HL-60 (cell line): Measurements from ENCODE around the gene ZNF865.

Experiments used
- DNase-seq, 2 experiments: peaks; one replicate each; pipeline ENCODE4 v3.0.0-alpha.2; 2010 to 2020; ENCODE audit warnings: low read depth in 1 of 2, low spot score in 1 of 2
- H3K27ac ChIP-seq: fragments of 250-450 bp; sonication (Bioruptor Pico); replicated peaks from 2 replicates; pipeline ENCODE4 v1.5.1; 2020; ENCODE audit warnings: mild to moderate bottlenecking, moderate library complexity
- H3K27me3 ChIP-seq: fragments of 250-450 bp; sonication (Bioruptor Pico); 2 replicates; pipeline ENCODE4 v1.5.1; 2021; ENCODE audit warnings: mild to moderate bottlenecking, moderate library complexity; ENCODE audit not compliant: insufficient read depth, poor library complexity, severe bottlenecking
- H3K4me3 ChIP-seq: replicated peaks from 2 replicates; pipeline ENCODE4 v1.5.1; 2011; ENCODE audit warnings: mild to moderate bottlenecking, control low read depth, low read length; ENCODE audit not compliant: insufficient read depth
- GABPA ChIP-seq: IDR thresholded peaks from 2 replicates; pipeline ENCODE4 v1.6.1; 2012; ENCODE audit warnings: low read depth
- POLR2AphosphoS5 ChIP-seq: IDR thresholded peaks from 2 replicates; pipeline ENCODE4 v1.6.1; 2012; ENCODE audit warnings: low read depth
- REST ChIP-seq: IDR thresholded peaks from 2 replicates; pipeline ENCODE4 v1.6.1; 2012; ENCODE audit warnings: low read depth; ENCODE audit not compliant: insufficient replicate concordance
- SPI1 ChIP-seq: IDR thresholded peaks from 2 replicates; pipeline ENCODE4 v1.6.1; 2012; ENCODE audit warnings: low read depth, mild to moderate bottlenecking, borderline replicate concordance
- TF ChIP-seq, protein P1 (sequence below): IDR thresholded peaks from one replicate; pipeline ENCODE4 v1.5.1; 2011; ENCODE audit warnings: low read length, control low read depth, inconsistent platforms; ENCODE audit not compliant: insufficient read depth

The ZNF865 gene

GRCh38 chr19:55623130-55623529 lies 17.7 kb downstream of the ZNF865 start:
- Histone ChIP-seq H3K27ac (no peak overlapping the region), H3K27me3 (no peaks in the 10 kb centered on the region), H3K4me3 (no peak overlapping the region)
- no peak for DNase-seq
- TF ChIP-seq REST (no peak), SPI1 (no peak), GABPA (no peak), POLR2AphosphoS5 (no peak)
- TF ChIP-seq, protein P1, sequence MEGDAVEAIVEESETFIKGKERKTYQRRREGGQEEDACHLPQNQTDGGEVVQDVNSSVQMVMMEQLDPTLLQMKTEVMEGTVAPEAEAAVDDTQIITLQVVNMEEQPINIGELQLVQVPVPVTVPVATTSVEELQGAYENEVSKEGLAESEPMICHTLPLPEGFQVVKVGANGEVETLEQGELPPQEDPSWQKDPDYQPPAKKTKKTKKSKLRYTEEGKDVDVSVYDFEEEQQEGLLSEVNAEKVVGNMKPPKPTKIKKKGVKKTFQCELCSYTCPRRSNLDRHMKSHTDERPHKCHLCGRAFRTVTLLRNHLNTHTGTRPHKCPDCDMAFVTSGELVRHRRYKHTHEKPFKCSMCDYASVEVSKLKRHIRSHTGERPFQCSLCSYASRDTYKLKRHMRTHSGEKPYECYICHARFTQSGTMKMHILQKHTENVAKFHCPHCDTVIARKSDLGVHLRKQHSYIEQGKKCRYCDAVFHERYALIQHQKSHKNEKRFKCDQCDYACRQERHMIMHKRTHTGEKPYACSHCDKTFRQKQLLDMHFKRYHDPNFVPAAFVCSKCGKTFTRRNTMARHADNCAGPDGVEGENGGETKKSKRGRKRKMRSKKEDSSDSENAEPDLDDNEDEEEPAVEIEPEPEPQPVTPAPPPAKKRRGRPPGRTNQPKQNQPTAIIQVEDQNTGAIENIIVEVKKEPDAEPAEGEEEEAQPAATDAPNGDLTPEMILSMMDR, result no peak

DNA sequence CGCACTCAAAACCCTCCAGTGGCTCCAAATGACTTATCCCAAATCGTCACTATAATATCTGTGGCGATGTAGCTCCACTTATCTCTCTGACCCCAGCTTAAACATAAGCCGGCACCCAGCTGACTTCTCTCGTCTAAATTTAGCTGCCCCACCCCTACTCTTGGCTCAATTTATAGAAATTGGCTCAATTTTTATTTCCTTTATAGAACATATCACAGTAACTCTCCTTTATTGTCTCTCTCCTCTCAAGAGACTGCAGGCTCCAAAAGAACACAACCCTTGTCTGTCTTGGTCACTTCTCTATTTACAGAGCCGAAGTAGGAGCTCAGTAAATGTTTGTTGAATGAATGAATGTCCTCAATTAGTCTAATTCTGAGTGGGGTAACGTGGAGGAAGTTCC lies 18.1 kb downstream of the ZNF865 start:
- no peak for TF ChIP-seq SPI1
- no peak for TF ChIP-seq POLR2AphosphoS5
- TF ChIP-seq, protein P1, result no peak
- TF ChIP-seq REST, result no peak
- no peak for TF ChIP-seq GABPA
- DNase-seq, result no peak
- H3K27ac ChIP-seq, result peak overlapping the region; percentile 15
- H3K4me3 ChIP-seq, result peak overlapping the region; percentile 20; the same call in 1 of the 2 replicates
- H3K27me3 ChIP-seq, result no peaks in the 10 kb centered on the region

GRCh38 chr19:55624109-55625003 lies 18.9 kb downstream of the ZNF865 start, which contains the start of gene ZNF784:
ZNF784 (minus strand) TSS chr19:55624566; CDS start chr19:55624561, 5 bp downstream.
- Histone ChIP-seq H3K4me3 (peak within 1 kb of the TSS; percentile 46), H3K27ac (peak within 1 kb of the TSS; percentile 82), H3K27me3 (no peaks in the 10 kb centered on the region)
- peak; percentile 84 to 88 for DNase-seq
- TF ChIP-seq REST (peak; percentile 67), GABPA (no peak), POLR2AphosphoS5 (peak; percentile 56; the same call in 1 of the 2 replicates)
